HepG2 (cell line): ENCODE data around the gene PRIMA1. TPM values are rescaled to one million over a fixed set of nuclear protein-coding genes. Genes with fewer than 3 reads are reported as not detected.
A peak's percentile ranks its signal among the peaks of the same experiment; 100 is the strongest.

Experiments used
- AGO2 ChIP-seq: fragments of 200-400 bp; formaldehyde crosslinking; optimal IDR thresholded peaks from 2 replicates; pipeline ENCODE3; 2017; ENCODE audit warnings: mild to moderate bottlenecking, low read depth, low read length, moderate library complexity
- FOXO1 ChIP-seq: sonication (generic); formaldehyde crosslinking; IDR thresholded peaks from 2 replicates; pipeline ENCODE4 v1.4.0; 2020; ENCODE audit warnings: missing genetic modification reagents
- HNRNPLL ChIP-seq: fragments of 200-400 bp; formaldehyde crosslinking; IDR thresholded peaks from 2 replicates; pipeline ENCODE4 v1.6.1; 2017; ENCODE audit warnings: mild to moderate bottlenecking, low read depth, low read length; ENCODE audit not compliant: poor library complexity, severe bottlenecking
- MTF2 ChIP-seq: sonication (generic); formaldehyde crosslinking; IDR thresholded peaks from 2 replicates; pipeline ENCODE4 v1.5.0; 2020; ENCODE audit warnings: missing genetic modification reagents, borderline replicate concordance
- PAF1 ChIP-seq: IDR thresholded peaks from 2 replicates; pipeline ENCODE4 v1.6.1; 2016; ENCODE audit warnings: missing genetic modification reagents, missing compliant biosample characterization
- ZBTB20 ChIP-seq: sonication (generic); formaldehyde crosslinking; IDR thresholded peaks from 2 replicates; pipeline ENCODE4 v1.8.1; 2023; ENCODE audit warnings: missing genetic modification reagents, low read depth, mild to moderate bottlenecking, borderline replicate concordance
- ZNF703 ChIP-seq: sonication (generic); formaldehyde crosslinking; IDR thresholded peaks from 2 replicates; pipeline ENCODE4 v1.5.1; 2020; ENCODE audit warnings: missing genetic modification reagents, mild to moderate bottlenecking, moderate library complexity, borderline replicate concordance
- polyA plus RNA-seq, 8 experiments: library from polyadenylated mRNA; depleted of rRNA in 3 of 8; stranded (reverse) in 7 of 8; unstranded in 1 of 8; fragments of >200 nt; fragmentation: Illumina TruSeq in 4 of 8; extraction: Trizol in 4 of 8; gene quantifications; 2 replicates each; pipeline versions ENCODE4 v1.2.1 to v1.2.3, GENCODE V29; 2011 to 2016; ENCODE audit warnings: low read depth in 4 of 8, missing spikeins in 1 of 8, mixed read lengths in 1 of 8; ENCODE audit not compliant: insufficient read depth in 1 of 8
- total RNA-seq, 5 experiments: library from RNA; depleted of rRNA; stranded (reverse); fragments of >200 nt; fragmentation: Illumina TruSeq; extraction: Trizol; gene quantifications; 2 replicates each; pipeline ENCODE4 v1.2.3, GENCODE V29; 2016; ENCODE audit warnings: low read depth in 1 of 5
- TF ChIP-seq, protein P1 (sequence below): sonication (generic); formaldehyde crosslinking; IDR thresholded peaks from 2 replicates; pipeline ENCODE4 v1.5.1; 2020; ENCODE audit warnings: mild to moderate bottlenecking, missing genetic modification reagents, borderline replicate concordance
- TF ChIP-seq, protein P2 (sequence below): sonication (generic); formaldehyde crosslinking; IDR thresholded peaks from 2 replicates; pipeline ENCODE4 v1.4.0; 2020; ENCODE audit warnings: missing genetic modification reagents, borderline replicate concordance
- TF ChIP-seq, protein P3 (sequence below): sonication (generic); formaldehyde crosslinking; IDR thresholded peaks from 2 replicates; pipeline ENCODE4 v1.8.0; 2022; ENCODE audit warnings: mild to moderate bottlenecking, missing genetic modification reagents, borderline replicate concordance
- TF ChIP-seq, protein P4 (sequence below): sonication (generic); formaldehyde crosslinking; IDR thresholded peaks from 2 replicates; pipeline ENCODE4 v1.4.0; 2020; ENCODE audit warnings: missing genetic modification reagents

PRIMA1 gene
- total and polyA plus RNA-seq, 2 of the 13 experiments (the other 11 are each of a cell fraction or from before 2014, with no cell fraction given): 2.4 to 3.2 TPM

DNA sequence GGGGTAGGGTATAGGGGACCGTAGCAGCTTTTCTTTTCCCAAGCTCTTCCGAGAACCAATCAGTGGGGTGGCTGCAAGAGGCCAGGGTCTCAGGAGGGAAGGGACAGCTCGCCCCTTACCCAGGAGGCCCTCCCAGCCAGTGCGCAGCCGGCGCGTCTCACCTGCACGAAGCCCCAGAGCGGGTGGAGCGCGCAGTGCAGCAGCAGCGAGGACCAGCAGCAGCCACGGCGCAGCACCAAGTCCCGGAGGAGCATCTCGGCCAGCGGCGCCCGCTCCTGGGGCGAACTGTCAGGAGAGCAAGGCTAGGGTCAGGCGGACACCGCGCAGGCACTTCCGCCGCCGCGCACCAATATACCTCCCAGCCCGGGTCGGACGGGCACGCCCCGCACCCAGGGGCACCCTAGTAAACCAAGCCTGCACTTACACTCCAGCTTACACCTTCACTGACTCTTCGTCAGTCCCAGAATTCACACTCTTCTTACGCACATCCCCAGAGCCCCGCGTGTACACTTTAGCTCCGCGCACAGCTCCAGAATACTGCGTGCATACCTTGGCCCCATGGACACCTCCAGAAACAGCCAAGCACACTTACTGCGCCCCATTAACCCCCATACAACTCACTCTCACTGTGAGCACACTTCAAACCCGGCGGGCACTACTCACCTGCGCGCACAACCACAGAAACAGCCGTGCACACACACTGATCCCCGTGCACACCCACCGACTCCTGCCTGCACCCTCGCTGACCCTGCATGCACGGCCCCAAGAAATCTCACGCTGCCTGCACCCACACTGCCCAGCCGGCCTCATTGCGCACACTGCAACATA lies 606 bp downstream of the PRIMA1 start (continued):
- TF ChIP-seq, protein P1, sequence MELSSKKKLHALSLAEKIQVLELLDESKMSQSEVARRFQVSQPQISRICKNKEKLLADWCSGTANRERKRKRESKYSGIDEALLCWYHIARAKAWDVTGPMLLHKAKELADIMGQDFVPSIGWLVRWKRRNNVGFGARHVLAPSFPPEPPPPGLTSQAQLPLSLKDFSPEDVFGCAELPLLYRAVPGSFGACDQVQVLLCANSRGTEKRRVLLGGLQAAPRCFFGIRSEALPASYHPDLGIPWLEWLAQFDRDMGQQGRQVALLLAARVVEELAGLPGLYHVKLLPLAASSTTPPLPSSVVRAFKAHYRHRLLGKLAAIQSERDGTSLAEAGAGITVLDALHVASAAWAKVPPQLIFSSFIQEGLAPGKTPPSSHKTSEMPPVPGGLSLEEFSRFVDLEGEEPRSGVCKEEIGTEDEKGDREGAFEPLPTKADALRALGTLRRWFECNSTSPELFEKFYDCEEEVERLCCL (CRISPR knock-in tag): no peak
- TF ChIP-seq PAF1 (CRISPR knock-in tag) (no peak), ZBTB20 (no peak), MTF2 (CRISPR knock-in tag) (peak; percentile 79; the same call in 1 of the 2 replicates), FOXO1 (CRISPR knock-in tag) (no peak), HNRNPLL (peak; percentile 49), AGO2 (peak; percentile 14), ZNF703 (CRISPR knock-in tag) (0 out of 2 replicates have a peak, but pooled peaks have one; percentile 59)
- TF ChIP-seq, protein P2, sequence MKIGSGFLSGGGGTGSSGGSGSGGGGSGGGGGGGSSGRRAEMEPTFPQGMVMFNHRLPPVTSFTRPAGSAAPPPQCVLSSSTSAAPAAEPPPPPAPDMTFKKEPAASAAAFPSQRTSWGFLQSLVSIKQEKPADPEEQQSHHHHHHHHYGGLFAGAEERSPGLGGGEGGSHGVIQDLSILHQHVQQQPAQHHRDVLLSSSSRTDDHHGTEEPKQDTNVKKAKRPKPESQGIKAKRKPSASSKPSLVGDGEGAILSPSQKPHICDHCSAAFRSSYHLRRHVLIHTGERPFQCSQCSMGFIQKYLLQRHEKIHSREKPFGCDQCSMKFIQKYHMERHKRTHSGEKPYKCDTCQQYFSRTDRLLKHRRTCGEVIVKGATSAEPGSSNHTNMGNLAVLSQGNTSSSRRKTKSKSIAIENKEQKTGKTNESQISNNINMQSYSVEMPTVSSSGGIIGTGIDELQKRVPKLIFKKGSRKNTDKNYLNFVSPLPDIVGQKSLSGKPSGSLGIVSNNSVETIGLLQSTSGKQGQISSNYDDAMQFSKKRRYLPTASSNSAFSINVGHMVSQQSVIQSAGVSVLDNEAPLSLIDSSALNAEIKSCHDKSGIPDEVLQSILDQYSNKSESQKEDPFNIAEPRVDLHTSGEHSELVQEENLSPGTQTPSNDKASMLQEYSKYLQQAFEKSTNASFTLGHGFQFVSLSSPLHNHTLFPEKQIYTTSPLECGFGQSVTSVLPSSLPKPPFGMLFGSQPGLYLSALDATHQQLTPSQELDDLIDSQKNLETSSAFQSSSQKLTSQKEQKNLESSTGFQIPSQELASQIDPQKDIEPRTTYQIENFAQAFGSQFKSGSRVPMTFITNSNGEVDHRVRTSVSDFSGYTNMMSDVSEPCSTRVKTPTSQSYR (CRISPR knock-in tag): no peak
- TF ChIP-seq, protein P3, sequence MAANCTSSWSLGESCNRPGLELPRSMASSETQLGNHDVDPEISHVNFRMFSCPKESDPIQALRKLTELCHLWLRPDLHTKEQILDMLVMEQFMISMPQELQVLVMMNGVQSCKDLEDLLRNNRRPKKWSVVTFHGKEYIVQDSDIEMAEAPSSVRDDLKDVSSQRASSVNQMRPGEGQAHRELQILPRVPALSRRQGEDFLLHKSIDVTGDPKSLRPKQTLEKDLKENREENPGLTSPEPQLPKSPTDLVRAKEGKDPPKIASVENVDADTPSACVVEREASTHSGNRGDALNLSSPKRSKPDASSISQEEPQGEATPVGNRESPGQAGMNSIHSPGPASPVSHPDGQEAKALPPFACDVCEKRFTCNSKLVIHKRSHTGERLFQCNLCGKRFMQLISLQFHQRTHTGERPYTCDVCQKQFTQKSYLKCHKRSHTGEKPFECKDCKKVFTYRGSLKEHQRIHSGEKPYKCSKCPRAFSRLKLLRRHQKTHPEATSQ: 0 out of 2 replicates have a peak, but pooled peaks have one; percentile 42
- TF ChIP-seq, protein P4, sequence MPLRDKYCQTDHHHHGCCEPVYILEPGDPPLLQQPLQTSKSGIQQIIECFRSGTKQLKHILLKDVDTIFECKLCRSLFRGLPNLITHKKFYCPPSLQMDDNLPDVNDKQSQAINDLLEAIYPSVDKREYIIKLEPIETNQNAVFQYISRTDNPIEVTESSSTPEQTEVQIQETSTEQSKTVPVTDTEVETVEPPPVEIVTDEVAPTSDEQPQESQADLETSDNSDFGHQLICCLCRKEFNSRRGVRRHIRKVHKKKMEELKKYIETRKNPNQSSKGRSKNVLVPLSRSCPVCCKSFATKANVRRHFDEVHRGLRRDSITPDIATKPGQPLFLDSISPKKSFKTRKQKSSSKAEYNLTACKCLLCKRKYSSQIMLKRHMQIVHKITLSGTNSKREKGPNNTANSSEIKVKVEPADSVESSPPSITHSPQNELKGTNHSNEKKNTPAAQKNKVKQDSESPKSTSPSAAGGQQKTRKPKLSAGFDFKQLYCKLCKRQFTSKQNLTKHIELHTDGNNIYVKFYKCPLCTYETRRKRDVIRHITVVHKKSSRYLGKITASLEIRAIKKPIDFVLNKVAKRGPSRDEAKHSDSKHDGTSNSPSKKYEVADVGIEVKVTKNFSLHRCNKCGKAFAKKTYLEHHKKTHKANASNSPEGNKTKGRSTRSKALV (CRISPR knock-in tag): peak; percentile 97
- TF ChIP-seq, all 625 proteins: peak for 13
